Activated CD8-positive, alpha-beta memory T cell treated with anti-CD3 and anti-CD28 coated beads, Interleukin-2, amount 50 U/mL, for 1 hour (primary cell): ENCODE measurements around the gene DNAH1.

Experiments used
- DNase-seq: peaks from one replicate; pipeline ENCODE4 v3.0.0-alpha.2; 2020; ENCODE audit errors: extremely low read depth

DNAH1 gene

DNA sequence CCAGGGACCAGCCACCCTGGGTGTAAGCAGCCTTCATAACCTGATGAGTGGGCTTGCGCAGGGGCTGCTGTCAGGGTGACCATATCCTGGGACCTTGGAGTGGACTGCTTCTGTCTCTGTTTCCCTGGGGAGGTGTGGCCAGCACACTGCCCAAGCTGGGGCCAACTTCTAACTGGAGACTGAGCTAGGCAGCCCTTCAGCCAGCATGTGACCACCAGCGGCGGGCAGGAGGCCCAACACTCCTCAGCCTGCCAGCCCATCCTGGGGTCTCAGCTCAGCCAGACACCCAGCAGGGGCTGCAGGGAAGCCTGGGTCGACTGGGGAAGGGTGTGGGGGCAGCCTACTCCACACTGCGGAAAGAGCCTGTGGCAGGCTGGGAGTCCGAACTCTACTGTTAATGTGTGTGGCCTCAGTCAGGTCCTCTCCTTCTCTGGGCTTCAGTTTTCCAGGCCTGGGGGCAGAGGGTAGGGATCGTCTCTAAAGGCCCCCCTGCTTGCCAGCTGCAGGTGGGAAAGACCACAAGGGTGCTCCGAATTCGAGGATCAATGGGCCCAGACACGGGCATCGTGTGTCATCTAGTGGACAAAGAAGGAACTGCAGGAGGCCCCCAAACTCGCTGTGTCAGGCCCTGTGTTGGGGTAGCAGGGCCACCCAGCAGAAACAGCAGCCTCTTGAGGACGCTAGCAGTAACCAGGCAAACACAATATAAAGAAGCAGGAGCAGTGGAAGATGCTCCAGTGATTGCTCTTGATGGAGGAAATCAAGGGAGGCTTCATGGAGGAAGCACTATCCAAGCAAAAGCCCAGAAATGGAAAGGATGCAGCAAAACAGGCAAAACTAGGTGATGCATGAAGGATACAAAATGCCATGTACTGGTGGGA is 130.8 kb downstream of the DNAH1 start:
- DNase-seq = peak; percentile 36

- no peak for DNase-seq
Observed at GRCh38 chr3:52447512-52448355, 131.6 kb downstream of the DNAH1 start.
